ENCODE measurements around the gene C5orf15. TPM values are rescaled to one million over a fixed set of nuclear protein-coding genes. Genes with fewer than 3 reads are reported as not detected.

C5orf15 gene
- polyA plus RNA-seq, 1 donor (not counting 4 experiments of a cell fraction or from before 2014, with no cell fraction given): 86.9 TPM

DNA sequence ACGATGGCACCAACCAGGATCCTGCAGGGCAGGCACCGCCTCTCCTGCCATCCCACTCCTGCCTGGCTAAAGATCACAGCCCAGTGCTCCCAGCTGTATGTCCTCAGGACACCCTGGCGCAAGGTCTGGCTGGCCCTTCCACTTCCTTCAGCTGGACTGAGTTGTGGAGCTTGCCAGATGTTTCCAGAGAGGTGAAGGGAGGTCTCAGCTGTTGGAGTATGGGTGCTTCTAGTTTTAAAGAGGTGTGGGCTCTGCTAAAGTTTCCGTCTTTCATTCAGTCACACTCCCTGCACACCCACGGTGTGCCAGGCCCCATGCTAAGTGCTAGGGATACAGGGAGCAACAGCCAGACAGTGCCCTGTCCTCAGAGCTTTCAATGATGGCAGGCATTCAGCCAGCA, 34.1 kb downstream of the C5orf15 start:
- H3K4me2 ChIP-seq (ENCODE audit: control insufficient read depth, extremely low read depth, insufficient read depth, low read depth, low read length): no peak overlapping the region
- H3K4me1 ChIP-seq (ENCODE audit: control insufficient read depth, extremely low read depth, insufficient read depth, low read length): no peaks in the 10 kb centered on the region
- DNase-seq (ENCODE audit: low read depth, low spot score): no peak
- TF ChIP-seq EZH2 (IDR thresholded peaks at IDR 0.05; ENCODE audit: low read length): no peak
- TF ChIP-seq, protein P1, sequence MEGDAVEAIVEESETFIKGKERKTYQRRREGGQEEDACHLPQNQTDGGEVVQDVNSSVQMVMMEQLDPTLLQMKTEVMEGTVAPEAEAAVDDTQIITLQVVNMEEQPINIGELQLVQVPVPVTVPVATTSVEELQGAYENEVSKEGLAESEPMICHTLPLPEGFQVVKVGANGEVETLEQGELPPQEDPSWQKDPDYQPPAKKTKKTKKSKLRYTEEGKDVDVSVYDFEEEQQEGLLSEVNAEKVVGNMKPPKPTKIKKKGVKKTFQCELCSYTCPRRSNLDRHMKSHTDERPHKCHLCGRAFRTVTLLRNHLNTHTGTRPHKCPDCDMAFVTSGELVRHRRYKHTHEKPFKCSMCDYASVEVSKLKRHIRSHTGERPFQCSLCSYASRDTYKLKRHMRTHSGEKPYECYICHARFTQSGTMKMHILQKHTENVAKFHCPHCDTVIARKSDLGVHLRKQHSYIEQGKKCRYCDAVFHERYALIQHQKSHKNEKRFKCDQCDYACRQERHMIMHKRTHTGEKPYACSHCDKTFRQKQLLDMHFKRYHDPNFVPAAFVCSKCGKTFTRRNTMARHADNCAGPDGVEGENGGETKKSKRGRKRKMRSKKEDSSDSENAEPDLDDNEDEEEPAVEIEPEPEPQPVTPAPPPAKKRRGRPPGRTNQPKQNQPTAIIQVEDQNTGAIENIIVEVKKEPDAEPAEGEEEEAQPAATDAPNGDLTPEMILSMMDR (optimal IDR thresholded peaks at IDR 0.05 in 1 of 3, IDR thresholded peaks at IDR 0.05 in 1 of 3, conservative IDR thresholded peaks at IDR 0.05 in 1 of 3; ENCODE audit: extremely low read depth in 1 of 3, insufficient read depth in 2 of 3, low read length in 3 of 3): no peak
- H3K9me3 ChIP-seq (ENCODE audit: control insufficient read depth, low read depth, low read length): no peaks in the 10 kb centered on the region
- no peaks in the 10 kb centered on the region for H3K9me1 ChIP-seq (ENCODE audit: control insufficient read depth, extremely low read depth, insufficient read depth, low read length)
- H3K9ac ChIP-seq (ENCODE audit: control insufficient read depth, extremely low read depth, insufficient read depth, low read length): no peak overlapping the region
- H4K20me1 ChIP-seq (ENCODE audit: control insufficient read depth, extremely low read depth, insufficient read depth, low read length): no peaks in the 10 kb centered on the region
- dilution Hi-C loops (cut with MboI; ENCODE audit: extremely low pct_ligation_motif_present, low sequenced_read_pairs): no loop called here
- FAIRE-seq: no peak
- no peak overlapping the region for H2AFZ ChIP-seq (ENCODE audit: control insufficient read depth, low read length)
- H3K79me2 ChIP-seq (ENCODE audit: control insufficient read depth, insufficient read depth, low read length): no peaks in the 10 kb centered on the region
- H3K27me3 ChIP-seq (ENCODE audit: control insufficient read depth, extremely low read depth, insufficient read depth, low read length): peaks cover 6% of the 10 kb centered on the region
- no peaks in the 10 kb centered on the region for H3K36me3 ChIP-seq (ENCODE audit: control insufficient read depth in 2 of 2, extremely low read depth in 1 of 2, insufficient read depth in 2 of 2, low read length in 2 of 2)
- H3K4me3 ChIP-seq (ENCODE audit: control insufficient read depth in 2 of 3, extremely low read depth in 1 of 3, insufficient read depth in 2 of 3, low read depth in 1 of 3, low read length in 3 of 3): no peak overlapping the region
- H3K27ac ChIP-seq (ENCODE audit: control insufficient read depth, insufficient read depth, low read length): no peak overlapping the region

- no peaks in the 10 kb centered on the region for H3K9me3 ChIP-seq (ENCODE audit: control insufficient read depth, low read depth, low read length)
- H3K4me3 ChIP-seq (ENCODE audit: control insufficient read depth in 2 of 3, extremely low read depth in 1 of 3, insufficient read depth in 2 of 3, low read depth in 1 of 3, low read length in 3 of 3): no peak overlapping the region
- H3K27ac ChIP-seq (ENCODE audit: control insufficient read depth, insufficient read depth, low read length): no peak overlapping the region
- H4K20me1 ChIP-seq (ENCODE audit: control insufficient read depth, extremely low read depth, insufficient read depth, low read length): no peaks in the 10 kb centered on the region
- H3K79me2 ChIP-seq (ENCODE audit: control insufficient read depth, insufficient read depth, low read length): no peaks in the 10 kb centered on the region
- TF ChIP-seq, protein P1 (optimal IDR thresholded peaks at IDR 0.05 in 1 of 3, IDR thresholded peaks at IDR 0.05 in 1 of 3, conservative IDR thresholded peaks at IDR 0.05 in 1 of 3; ENCODE audit: extremely low read depth in 1 of 3, insufficient read depth in 2 of 3, low read length in 3 of 3): no peak
- TF ChIP-seq EZH2 (IDR thresholded peaks at IDR 0.05; ENCODE audit: low read length): no peak
- H3K9me1 ChIP-seq (ENCODE audit: control insufficient read depth, extremely low read depth, insufficient read depth, low read length): no peaks in the 10 kb centered on the region
- no peaks in the 10 kb centered on the region for H3K4me1 ChIP-seq (ENCODE audit: control insufficient read depth, extremely low read depth, insufficient read depth, low read length)
- no peak overlapping the region for H2AFZ ChIP-seq (ENCODE audit: control insufficient read depth, low read length)
- peaks cover 6% of the 10 kb centered on the region for H3K27me3 ChIP-seq (ENCODE audit: control insufficient read depth, extremely low read depth, insufficient read depth, low read length)
- H3K9ac ChIP-seq (ENCODE audit: control insufficient read depth, extremely low read depth, insufficient read depth, low read length): no peak overlapping the region
- H3K4me2 ChIP-seq (ENCODE audit: control insufficient read depth, extremely low read depth, insufficient read depth, low read depth, low read length): no peak overlapping the region
- FAIRE-seq (no peak), DNase-seq (ENCODE audit: low read depth, low spot score) (no peak)
- dilution Hi-C loops (cut with MboI; ENCODE audit: extremely low pct_ligation_motif_present, low sequenced_read_pairs): no loop called here
- H3K36me3 ChIP-seq (ENCODE audit: control insufficient read depth in 2 of 2, extremely low read depth in 1 of 2, insufficient read depth in 2 of 2, low read length in 2 of 2): no peaks in the 10 kb centered on the region
Observed at GRCh38 chr5:133933670-133934295, 34.6 kb downstream of the C5orf15 start.
